HG02840 (cell line): ENCODE data around the gene TFCP2.
A peak's percentile ranks its signal among the peaks of the same experiment; 100 is the strongest.
"Not testable (repeated sequence)": the region's sequence is repeated elsewhere in the genome, so short reads cannot be mapped to it uniquely, and the experiment has no call there.

Experiments
- ATAC-seq: cut with Tn5 transposase; IDR thresholded peaks from one replicate; pipeline ENCODE4 v1.9.1; 2021; ENCODE audit warnings: mild to moderate bottlenecking, moderate library complexity, moderate number of reproducible peaks; ENCODE audit not compliant: unreplicated experiment, low FRiP score

The TFCP2 gene

GRCh38 chr12:51172515-51173431 is at the start of gene TFCP2:
Gene TFCP2, minus strand, starts transcription at chr12:51173135. Its CDS starts 713 bp downstream, at chr12:51172422.
- peak; percentile 94 for ATAC-seq

- no peak for ATAC-seq
Observed at GRCh38 chr12:51222461-51222860, 49.5 kb upstream of the TFCP2 start.

GRCh38 chr12:51219857-51220256 is 46.9 kb upstream of the TFCP2 start:
- not testable (repeated sequence) for ATAC-seq

GRCh38 chr12:51219322-51219721 is 46.4 kb upstream of the TFCP2 start:
- no peak for ATAC-seq

GRCh38 chr12:51218607-51219161 is 45.7 kb upstream of the TFCP2 start:
- no peak for ATAC-seq

GRCh38 chr12:51217968-51218606 is 45.2 kb upstream of the TFCP2 start, which contains the start of gene POU6F1:
Gene POU6F1, minus strand, starts transcription at chr12:51218062. Its CDS starts 11,226 bp downstream, at chr12:51206836.
- ATAC-seq = peak; percentile 80

- peak; percentile 35 for ATAC-seq
Observed at GRCh38 chr12:51217133-51217967, 44.4 kb upstream of the TFCP2 start.

- ATAC-seq = no peak
Observed at GRCh38 chr12:51216642-51217041, 43.7 kb upstream of the TFCP2 start.

GRCh38 chr12:51214895-51215294 is 42.0 kb upstream of the TFCP2 start:
- ATAC-seq = no peak

GRCh38 chr12:51210690-51211395 is 37.9 kb upstream of the TFCP2 start:
- no peak for ATAC-seq

- ATAC-seq = no peak
Observed at GRCh38 chr12:51209259-51209658, 36.3 kb upstream of the TFCP2 start.

GRCh38 chr12:51208016-51208660 is 35.2 kb upstream of the TFCP2 start:
- ATAC-seq = no peak

- no peak for ATAC-seq
Observed at GRCh38 chr12:51205350-51205749, 32.4 kb upstream of the TFCP2 start.

GRCh38 chr12:51202718-51203117 is 29.8 kb upstream of the TFCP2 start:
- ATAC-seq = no peak

GRCh38 chr12:51200806-51201205 is 27.9 kb upstream of the TFCP2 start:
- ATAC-seq = no peak

- ATAC-seq = no peak
Observed at GRCh38 chr12:51200156-51200555, 27.2 kb upstream of the TFCP2 start.

GRCh38 chr12:51199366-51199945 is 26.5 kb upstream of the TFCP2 start:
- no peak for ATAC-seq

GRCh38 chr12:51198568-51199365 is 25.8 kb upstream of the TFCP2 start:
- ATAC-seq = no peak
